Thyroid gland (tissue), 4 donors: ENCODE measurements around the gene INSC.

Source experiments
- POLR2A ChIP-seq, 2 donors: fragments of 450-650 bp; IDR thresholded peaks; one replicate each; pipeline ENCODE4 v1.6.1; 2017; ENCODE audit warnings: antibody characterized with exemption in 2 of 2, mild to moderate bottlenecking in 2 of 2, moderate library complexity in 1 of 2
- TF ChIP-seq, protein P1 (sequence below), 6 experiments: fragments of 200-600 bp in 3 of 6; fragments of 450-650 bp in 3 of 6; sonication (generic) in 3 of 6; IDR thresholded peaks; one replicate each; pipeline ENCODE4 v1.5.1; 2016 to 2019; ENCODE audit warnings: antibody characterized with exemption in 6 of 6, mild to moderate bottlenecking in 2 of 6, inconsistent platforms in 1 of 6, moderate library complexity in 1 of 6

DNA sequence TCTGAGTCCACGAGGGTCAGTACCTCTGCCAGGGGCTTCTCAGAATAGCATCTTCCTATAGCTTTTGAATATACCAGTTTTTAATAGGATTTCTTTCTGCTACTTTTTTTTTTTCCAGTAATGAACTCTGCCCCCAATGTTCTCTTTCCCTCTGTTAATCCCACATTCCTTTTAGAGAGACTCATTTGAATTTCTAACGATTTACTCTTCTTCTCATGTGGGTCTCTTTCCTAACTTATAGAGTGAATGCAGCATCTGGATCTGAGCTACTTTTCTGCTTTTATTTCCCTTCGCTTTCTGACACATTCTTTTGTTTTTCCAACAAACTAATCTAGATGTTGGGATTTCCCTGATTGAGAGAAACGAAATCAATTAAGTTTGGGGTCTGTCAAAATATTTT is 71.4 kb downstream of the INSC start:
- TF ChIP-seq, protein P1, sequence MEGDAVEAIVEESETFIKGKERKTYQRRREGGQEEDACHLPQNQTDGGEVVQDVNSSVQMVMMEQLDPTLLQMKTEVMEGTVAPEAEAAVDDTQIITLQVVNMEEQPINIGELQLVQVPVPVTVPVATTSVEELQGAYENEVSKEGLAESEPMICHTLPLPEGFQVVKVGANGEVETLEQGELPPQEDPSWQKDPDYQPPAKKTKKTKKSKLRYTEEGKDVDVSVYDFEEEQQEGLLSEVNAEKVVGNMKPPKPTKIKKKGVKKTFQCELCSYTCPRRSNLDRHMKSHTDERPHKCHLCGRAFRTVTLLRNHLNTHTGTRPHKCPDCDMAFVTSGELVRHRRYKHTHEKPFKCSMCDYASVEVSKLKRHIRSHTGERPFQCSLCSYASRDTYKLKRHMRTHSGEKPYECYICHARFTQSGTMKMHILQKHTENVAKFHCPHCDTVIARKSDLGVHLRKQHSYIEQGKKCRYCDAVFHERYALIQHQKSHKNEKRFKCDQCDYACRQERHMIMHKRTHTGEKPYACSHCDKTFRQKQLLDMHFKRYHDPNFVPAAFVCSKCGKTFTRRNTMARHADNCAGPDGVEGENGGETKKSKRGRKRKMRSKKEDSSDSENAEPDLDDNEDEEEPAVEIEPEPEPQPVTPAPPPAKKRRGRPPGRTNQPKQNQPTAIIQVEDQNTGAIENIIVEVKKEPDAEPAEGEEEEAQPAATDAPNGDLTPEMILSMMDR (IDR thresholded peaks at IDR 0.05), result no peak
- TF ChIP-seq POLR2A (IDR thresholded peaks at IDR 0.05), result no peak
